Stimulated activated CD4-positive, alpha-beta T cell treated with anti-CD3 and anti-CD28 coated beads, Interleukin-15, amount 100 ng/mL, for 1 hour (primary cell): ENCODE data around the gene COL8A1.

ENCODE experiments used
- DNase-seq, 2 donors: peaks; one replicate each; pipeline ENCODE4 v3.0.0-alpha.2; 2020; ENCODE audit warnings: low read depth in 1 of 2, low spot score in 1 of 2

The COL8A1 gene

DNA sequence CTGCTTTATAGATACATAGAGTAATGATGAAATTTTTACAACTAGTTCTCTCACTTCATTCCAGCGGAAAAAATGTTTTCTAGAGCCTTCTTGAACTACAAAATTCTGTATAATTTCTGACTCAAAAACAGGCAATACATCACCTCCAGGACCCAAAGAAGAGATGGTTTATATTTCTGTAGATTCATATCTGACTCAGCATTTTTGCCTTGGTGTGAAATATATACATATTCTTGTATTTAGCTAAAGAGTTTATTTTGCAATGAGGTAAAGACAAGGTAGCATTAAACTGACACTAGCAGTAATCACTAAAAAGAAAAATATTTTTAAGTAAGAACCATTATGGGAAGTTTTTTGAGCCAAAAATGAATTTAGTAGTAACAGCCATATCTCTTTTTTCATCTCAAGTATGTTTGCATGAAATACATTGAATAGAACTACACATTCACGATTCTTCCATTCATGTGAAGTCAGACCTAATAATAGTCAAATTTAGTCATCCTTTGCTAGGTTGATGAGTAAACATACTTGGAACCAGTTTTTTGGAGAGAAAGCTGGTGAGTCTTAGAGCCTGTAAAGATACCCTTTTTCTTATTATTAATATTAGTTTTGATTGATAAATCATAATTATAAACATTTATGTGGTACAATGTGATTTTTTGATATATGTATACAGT, 31.6 kb downstream of the COL8A1 start:
- DNase-seq = no peak

DNA sequence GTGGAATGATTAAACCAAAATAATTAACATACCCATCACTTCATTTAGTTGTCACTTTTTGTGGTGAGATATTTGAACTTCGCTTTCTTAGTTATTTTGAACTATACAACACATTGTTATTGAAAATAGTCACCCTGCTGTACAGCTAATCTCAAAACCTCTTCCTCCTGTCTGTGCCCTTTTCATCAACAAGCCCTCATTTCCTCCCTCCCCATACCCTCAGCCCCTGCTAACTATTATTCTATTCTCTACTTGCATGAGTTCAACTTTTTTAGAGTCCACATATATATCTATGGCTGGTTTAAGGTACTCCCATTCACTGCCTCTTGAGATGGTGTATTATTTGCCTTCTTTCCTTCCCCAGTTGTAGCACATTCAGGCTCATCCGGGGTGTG, 32.2 kb downstream of the COL8A1 start:
- no peak for DNase-seq

DNA sequence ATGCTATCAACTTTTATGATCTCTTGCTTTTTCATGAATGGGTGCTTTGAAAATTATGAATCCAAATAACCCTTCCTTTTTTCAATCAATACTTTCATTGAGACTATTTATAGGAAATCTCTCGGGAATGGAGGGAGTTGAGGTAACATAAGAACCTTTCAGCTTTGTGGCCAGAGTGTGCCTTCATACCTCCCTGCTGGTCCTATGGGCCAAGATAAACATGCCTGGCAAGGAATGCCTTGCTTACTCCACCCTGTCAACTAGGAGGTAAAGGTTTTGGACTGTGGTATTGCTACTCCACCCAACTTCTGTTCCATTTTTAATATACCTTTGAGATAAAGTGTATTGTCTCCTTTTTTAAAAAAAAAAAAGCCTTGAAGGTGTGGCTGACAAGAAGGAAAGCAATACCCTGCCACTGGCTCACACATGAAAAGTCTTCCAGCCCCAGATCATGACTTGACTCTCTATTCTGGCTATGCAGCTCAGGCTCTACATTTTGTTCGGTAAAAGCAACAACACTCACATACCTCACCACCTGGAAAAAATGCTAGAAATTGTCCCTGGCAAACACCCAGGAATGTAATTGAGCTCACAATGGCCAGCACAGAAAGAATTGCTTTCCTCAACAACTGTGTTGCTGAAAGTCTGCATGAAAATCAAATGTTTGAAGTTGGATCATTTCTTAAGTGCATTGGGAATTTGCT, 35.8 kb downstream of the COL8A1 start:
- DNase-seq = no peak

- no peak for DNase-seq
Measured at GRCh38 chr3:99678023-99678422, 39.6 kb downstream of the COL8A1 start.

GRCh38 chr3:99678896-99679295, 40.5 kb downstream of the COL8A1 start:
- DNase-seq = no peak

DNA sequence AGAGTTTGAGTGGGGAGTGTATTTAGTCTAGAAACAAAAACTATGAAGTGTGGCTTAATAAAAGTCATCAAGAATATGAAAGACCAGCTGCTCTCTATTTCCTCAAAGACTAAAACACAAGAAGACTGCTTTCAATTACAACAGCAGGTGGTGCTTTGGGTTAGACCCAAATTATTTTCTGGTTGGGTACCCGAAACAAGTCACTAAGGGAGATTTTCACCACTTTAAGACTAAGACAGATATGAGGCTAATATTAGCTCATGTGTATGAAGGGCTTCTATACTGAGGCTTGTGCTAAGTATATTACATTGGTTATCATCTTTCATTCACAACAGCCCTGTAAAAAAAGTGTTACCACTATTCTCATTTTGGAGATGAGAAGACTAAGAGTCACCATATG, 43.1 kb downstream of the COL8A1 start:
- no peak for DNase-seq

DNA sequence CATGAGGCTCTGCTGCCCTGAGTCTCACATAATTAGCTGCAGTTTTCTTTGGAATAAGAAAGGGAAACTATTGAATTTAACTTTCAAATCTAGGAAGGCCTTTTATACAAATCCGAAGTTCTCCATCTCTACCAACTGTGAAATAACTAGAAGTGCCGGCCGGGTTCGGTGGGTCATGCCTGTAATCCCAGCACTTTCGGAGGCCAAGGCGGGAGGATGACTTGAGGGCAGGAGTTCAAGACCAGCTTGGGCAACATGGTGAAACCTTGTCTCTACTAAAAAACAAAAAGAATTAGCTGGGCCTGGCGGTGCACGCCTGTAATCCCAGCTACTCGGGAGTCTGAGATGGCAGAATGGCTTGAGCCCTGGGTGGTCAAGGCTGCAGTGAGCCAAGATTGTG, 43.6 kb downstream of the COL8A1 start:
- no peak for DNase-seq

DNA sequence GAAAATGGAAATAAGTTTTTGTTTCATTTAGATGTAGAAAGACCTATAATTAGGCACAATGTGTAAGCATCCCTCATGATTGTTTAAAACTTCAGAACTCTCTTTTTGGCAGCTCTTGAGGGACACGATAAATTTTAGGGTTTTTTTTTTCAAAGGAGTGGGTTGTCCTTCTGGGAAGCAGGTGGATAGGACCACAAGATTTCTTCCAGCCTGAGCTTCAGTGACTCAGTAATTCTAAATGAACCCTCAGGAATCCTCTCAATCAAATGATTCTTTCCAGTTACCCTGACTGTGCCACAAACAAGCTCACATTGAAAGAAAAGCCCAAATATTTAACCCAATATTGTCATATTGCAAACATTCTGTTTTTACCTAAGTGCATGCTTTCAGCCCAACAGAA, 45.1 kb downstream of the COL8A1 start:
- DNase-seq = no peak

- DNase-seq = no peak
Measured at GRCh38 chr3:99683876-99684275, 45.5 kb downstream of the COL8A1 start.

DNA sequence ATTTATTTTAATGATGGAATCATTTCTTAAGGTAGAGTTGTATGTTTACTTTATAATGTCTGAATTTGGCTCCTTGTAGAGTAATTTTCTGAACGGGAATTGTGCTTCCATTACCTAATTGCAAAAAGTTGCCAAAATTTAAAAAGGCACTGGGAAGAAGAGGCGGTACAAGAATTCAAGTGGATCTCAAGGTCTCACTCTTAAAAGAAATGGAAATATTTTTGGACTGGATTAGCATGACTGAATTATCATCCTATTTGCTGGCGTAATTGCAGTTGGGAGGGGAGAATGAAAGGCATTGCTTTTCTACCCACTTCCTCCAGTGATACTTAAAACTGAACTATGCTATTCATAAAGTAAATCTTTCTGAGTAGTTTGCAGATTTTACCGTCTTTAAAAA, 46.2 kb downstream of the COL8A1 start:
- DNase-seq = no peak

GRCh38 chr3:99686469-99686868, 48.1 kb downstream of the COL8A1 start:
- DNase-seq = no peak

DNA sequence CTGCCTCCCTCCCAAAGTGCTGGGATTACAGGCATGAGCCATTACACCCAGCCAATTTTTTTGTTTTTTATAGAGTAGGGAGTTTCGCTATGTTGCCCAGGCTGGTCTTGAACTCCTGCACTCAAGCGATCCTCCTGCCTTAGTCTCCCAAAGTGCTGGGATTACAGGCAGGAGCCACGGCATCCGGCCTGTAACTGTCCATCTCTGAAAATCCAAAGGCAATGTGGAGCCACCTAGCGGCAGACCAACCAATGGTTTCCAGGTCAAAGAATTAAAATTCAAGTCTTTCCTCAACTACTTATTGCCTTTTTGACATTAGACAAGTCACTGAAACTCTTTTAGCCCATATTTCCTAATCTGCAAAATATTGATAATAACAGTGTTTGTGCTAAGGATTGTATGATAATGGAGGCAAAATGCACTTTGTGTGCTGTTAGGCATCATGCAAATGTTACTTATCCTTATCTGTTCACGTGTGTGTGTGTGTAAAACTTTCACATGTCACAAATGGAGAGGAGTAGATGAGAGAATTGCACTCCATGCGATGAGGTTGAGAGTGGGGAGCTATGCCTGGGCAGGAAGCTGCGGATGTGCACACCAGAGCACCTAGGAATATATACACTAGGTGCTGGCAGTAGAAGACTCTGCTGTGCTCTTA, 48.7 kb downstream of the COL8A1 start:
- no peak for DNase-seq

DNA sequence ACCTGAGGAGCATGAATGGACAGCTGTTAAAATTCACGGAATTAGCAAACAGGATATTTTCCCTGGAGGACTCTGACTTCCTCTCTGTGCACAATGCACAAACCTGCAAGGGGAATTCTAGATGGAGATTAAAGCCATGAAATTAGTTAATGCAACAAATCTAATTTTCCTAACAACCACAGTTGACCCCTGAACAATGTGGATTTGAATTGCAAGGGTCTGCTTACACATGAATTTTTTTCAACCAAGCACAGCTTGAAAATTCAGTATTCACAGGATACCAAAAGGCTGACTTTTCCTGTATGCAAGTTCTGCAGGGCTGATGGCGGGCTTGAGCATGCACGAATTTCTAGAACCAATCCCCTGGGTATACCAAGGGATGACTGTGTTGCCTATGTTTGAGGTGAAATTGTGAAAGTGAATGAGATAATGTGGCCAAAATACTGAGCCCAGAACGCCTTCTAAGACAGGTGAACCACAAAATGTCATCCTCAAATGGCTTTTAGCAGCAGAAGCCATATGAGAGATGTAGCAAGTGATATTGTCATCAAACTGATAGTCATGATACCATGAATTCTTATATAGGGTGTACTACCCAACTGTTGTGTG, 52.5 kb downstream of the COL8A1 start:
- DNase-seq = no peak

- DNase-seq = no peak
Measured at GRCh38 chr3:99693636-99694035, 55.2 kb downstream of the COL8A1 start.

DNA sequence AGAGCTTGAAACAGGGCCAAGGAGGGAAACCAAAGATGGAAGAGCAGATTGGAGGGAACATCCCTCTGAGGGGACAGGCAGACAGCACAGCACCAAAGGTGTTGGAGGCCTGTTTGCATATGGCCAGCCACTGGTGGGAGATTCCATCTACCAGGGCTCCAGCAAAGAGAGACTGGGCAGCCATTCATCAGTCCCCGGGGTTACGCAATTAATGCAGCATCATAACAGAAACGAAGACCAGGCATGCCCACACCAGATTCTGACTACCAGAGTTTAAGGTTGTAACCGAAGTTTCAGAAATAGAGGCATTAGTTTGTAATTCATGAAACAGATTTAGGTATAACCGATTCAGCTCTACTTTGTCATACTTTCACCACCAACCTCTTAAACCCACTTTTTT, 58.1 kb downstream of the COL8A1 start:
- no peak for DNase-seq

DNA sequence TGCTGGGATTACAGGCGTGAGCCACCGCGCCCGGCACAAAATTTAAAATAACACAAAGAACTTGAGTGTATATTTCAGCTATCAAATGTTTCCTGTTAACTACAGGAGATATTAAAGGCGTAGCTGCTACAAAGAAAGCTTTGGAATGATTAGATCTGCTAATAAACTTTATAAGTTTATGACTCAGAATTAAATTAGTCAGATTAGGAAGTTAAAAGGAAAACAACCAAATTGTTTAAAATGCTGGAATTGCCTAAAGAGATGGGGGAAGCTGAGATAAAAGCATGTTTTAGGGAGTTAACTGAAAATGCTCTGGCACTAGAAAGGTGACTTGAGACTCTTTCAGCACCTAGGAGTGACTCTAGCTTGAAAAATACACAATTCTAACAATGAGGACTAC, 58.9 kb downstream of the COL8A1 start:
- no peak for DNase-seq

- DNase-seq = no peak
Measured at GRCh38 chr3:99698932-99699331, 60.5 kb downstream of the COL8A1 start.

GRCh38 chr3:99699841-99700240, 61.4 kb downstream of the COL8A1 start:
- DNase-seq = no peak

DNA sequence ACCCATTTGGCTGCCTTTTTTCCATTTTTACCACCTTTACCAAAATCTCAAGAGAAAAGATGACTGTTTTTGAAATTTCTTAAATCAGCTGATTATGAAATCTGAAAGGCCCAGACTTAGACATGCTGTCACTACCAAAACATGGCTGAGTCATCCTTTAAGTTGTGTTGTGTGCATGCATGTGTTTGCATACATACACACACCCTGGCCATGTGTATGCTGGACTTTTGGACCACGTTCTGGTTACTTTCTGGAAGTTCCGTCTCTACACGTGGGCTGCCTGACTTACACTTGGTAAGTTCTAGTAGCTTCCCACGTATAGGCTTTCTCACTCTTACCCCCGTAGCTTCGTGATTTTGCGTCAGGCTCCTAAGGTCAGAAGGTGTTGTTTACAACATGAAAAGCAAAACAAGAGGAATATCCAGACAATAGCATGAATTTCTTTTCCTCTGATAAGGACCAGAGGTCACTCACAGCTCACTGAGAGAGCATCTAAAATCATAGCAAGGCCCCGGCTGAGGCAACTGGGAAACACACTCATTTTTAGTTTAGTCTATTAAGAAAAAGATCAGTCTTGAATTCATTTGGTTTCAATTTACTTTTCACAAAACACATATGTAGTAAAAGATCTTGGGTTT, 62.4 kb downstream of the COL8A1 start:
- DNase-seq = no peak

GRCh38 chr3:99702953-99703943, 64.9 kb downstream of the COL8A1 start:
- DNase-seq = no peak
